ENCODE data around the gene ASB10.

The ASB10 gene

DNA sequence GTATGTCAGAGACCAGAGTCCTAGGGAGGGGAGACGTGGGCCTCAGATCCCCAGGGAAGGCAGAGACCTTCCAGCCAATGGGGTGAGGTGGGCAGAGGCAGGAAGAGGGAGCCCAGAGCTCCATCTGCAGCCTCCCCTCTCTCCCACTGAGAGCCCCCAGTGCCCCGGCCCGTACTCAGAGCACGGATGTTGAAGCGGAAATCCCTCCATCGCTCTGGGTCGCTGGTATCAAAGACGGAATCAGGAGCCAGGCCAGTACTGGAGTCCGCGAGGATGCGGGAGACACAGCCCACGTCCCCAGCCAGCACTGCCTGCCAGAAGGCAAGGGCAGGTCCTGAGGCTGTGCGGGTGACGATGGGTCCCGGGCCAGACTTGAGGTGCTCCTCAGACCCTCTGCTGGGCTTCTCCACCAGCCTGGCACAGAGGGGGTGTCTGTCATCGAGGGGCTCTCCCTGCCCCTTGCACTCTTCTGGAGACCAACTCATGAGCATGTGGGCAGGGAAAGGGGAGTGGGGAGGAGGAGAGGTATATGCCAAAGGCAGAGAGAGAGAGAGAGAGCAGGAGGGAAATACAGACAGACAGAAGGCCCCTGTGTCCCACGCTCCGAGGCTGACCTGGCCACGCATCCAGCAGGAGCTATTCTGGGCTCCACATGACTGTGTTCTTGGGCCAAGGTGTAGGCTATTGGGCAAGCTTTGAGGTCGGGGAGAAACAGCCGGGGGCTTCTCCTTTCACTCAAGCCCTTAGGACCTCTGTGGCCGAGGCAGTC, at the start of gene ASB10:
TSS of gene ASB10 (minus strand) at position 611 of the 769 bp plus-strand sequence. CDS start at position 491, 120 bp downstream.
- no peak for DNase-seq (ENCODE audit: low spot score)

DNA sequence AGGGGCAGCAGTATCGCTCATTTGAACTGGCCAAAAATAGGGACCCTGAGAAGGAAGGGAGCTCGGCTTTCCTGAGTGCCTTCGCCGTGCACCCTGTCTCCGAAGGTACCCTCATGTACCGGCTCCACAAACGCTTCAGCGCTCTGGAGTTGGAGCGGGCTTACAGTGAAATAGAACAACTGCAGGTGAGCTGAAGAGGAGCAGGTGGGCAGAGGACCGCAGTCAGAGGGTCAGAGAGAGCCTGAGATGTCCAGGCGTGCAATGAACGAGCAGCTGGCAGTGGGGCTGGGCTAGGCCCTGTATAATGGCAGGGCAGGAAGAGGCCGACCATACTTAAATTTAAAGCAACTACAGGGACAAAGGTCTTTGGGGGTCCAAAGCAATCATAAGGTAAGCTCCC, 49.4 kb upstream of the ASB10 start:
- no peak for DNase-seq (ENCODE audit: low spot score)

GRCh38 chr7:151235091-151235787, 48.2 kb upstream of the ASB10 start:
- no peak for DNase-seq (ENCODE audit: low spot score)

- DNase-seq (ENCODE audit: low spot score), result no peak
Measured at GRCh38 chr7:151233804-151234203, 46.8 kb upstream of the ASB10 start.

DNA sequence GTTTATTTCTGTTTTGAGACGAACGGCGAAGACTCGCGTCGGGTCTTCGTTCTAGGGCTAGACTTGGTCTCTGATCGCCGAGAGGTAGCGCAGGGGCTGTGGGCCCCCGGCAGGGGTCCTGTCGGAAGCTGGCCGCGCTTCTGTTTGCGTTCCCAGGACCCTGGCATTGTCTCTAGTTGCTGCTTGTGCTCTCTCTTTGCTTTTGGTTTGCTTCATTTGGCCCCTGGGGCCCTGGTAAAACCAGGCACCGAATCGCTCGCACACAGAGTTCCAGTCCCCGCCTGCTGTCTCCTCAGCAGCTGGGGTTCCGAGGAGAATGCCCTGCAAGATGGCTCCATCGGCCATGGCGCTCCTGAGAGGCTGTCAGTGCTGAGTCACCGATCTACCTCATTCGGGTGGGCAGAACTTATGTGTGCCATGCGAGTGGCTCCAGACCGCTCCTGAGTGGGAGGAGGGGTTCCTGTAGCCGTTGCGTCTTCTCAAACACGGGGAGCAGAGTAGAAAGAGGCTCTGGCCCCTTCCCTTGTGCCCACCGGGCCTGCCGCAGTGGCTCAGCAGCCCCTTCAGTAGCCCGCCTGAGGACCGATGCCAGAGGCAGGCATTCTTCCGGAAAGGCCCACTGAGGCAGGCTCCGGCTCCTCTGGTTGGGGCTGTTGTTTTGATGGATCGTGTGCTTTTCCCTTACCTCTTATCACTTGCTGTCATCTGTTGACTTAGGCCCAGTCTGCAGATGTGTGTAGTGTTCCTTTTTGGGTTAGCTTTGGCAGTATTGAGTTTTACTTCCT, 46.1 kb upstream of the ASB10 start:
- DNase-seq (ENCODE audit: low spot score), result no peak

DNA sequence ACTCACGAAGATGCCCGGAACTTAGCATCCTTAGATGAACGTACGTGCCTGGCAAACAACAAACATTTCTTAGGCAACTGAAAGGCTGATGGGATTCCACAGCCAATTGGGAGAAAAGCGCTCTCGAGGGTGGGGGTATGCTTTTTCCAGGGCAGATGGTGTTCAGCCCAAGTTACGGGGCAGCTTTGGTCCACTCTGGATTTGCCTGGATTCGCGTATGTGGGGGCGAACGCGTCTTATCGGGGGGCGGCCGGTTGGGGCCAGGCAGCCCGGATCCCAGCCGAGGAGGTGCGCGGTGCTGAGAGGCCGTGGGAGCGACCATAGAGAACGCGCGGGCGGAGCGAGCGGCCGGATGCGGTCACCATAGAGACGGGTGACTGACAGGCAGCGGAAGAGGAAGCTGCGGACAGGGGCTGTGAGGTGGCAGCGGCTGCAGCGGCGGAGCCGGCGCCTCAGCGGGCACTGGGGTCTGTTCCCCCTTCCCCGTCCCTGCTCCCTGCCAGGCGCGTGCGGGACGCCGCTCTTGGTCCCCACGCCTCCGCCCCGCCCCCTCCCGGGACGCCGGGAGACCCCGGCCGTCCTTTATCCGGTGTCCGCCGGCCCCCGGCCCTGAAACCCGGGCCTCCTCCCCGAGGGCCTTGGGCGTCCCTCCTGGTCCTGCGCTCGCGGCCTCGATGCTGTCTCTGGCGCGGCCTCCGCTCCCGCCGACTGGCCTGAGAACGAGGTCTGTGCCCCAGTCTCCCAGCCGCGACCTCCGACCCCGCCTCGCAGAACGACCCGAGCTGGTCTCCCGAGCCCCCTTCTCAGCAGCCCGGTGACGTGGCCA, 45.3 kb upstream of the ASB10 start, which contains the start of gene CHPF2:
TSS of gene CHPF2 (plus strand) at position 393 of the 826 bp plus-strand sequence. CDS start 1,529 bp downstream, outside the sequence.
- DNase-seq (ENCODE audit: low spot score), result peak; percentile 85

DNA sequence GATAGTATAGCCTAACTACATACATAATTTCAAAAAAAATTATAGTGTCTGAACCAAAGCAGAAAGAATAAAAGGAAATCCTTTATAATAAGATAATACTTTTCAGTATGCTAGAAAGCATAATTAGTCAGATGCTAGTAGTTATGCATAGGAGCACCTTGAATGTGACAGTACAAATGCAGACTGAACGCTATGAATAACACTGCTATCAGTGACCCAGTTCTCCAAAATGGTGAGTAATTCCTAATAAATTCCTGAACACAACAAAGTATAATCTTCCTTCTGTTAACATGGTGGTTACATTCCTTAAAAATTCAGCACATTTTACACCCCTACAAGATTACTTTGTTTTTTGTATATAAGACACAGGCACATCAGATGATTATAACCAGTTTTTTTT, 44.0 kb upstream of the ASB10 start:
- DNase-seq (ENCODE audit: low spot score), result no peak

DNA sequence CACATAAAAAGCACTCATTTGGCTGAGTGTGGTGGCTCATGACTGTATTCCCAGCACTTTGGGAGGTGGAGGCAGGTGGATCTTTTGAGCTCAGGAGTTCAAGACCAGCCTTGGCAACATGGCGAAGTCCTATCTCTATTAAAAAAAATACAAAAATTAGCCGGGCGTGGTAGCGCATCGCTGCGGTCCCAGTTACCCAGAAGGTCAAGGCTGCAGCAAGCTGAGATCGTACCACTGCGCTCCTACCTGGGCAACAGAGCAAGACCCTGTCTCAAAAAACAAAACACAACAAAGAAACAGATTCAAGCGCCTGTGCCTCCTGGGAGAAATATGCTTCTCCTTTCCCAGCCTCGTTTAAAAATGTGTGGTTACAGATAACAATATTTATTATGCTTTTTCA, 42.2 kb upstream of the ASB10 start:
- no peak for DNase-seq (ENCODE audit: low spot score)

- no peak for DNase-seq (ENCODE audit: low spot score)
Measured at GRCh38 chr7:151228024-151228866, 41.2 kb upstream of the ASB10 start.

- peak; percentile 98 for DNase-seq (ENCODE audit: low spot score)
Measured at GRCh38 chr7:151226875-151227782, 40.1 kb upstream of the ASB10 start, which contains the start of gene ABCF2. Gene ABCF2, minus strand, starts transcription at chr7:151227205. Its CDS starts 747 bp downstream, at chr7:151226458.

- no peak for DNase-seq (ENCODE audit: low spot score)
Measured at GRCh38 chr7:151226560-151226874, 39.5 kb upstream of the ASB10 start.

DNA sequence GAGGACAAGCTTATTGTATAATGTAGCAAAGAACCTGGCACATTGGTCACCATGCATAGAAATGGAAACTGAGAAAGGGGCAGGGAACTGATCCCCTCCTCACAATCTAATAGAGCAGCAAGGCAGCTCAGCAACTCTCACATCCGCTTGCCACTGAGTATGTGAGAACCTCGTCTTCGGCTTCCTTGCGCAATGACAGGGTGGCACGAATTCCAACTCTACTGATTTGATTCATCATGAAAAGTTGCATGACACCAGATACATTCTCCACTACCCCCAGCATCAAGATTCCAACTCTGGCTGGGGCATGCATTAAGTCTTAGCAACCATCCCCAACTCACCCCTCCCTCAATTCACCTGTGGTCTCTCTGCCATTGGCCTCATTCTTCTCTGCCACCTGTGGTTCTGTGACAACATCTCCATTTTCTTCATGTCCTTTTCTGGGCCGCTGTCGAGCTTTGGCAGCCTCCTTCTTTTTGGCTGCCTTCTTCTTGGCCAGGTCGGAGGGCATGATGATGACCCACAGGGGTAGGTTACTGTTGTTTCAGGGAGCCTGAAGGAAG, 39.0 kb upstream of the ASB10 start:
- no peak for DNase-seq (ENCODE audit: low spot score)

- DNase-seq (ENCODE audit: low spot score), result no peak
Measured at GRCh38 chr7:151223728-151224127, 36.7 kb upstream of the ASB10 start.

DNA sequence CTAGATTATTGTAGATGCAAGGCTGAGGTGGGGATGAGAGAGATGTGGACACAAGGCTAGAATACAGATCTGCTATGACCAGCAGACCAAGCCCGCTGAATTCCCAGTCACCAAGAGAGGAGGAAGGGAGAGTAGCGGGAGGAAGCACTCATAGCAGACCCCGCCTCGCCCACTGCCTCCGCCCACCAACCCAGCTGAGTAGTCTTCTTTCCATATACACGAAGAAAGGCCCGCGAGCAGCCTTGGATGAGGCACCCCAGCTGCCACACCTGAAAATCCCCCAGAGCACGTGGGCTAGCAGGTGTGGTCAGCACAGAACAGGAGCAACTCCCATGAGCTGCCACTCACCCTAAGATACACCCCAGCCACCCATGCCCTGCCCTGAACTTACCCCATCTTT, 31.1 kb upstream of the ASB10 start:
- no peak for DNase-seq (ENCODE audit: low spot score)

- DNase-seq (ENCODE audit: low spot score), result no peak
Measured at GRCh38 chr7:151215396-151215795, 28.3 kb upstream of the ASB10 start.

GRCh38 chr7:151213826-151214225, 26.8 kb upstream of the ASB10 start:
- DNase-seq (ENCODE audit: low spot score), result no peak

DNA sequence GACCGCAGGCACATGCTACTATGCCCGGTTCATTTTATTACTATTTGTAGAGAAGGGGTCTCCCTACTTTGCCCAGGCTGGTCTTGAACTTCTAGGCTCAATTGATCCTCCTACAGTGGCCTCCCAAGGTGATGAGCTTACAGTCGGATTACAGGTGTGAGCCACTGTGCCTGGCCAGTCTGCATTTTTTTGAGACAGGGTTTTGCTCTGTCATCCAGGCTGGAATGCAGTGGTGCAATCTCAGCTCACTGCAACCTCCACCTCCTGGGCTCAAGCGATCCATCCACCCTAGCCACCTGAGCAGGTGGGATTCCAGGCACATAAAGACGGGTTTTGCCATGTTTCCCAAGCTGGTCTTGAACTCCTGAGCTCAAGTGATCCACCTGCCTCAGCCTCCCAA, 25.6 kb upstream of the ASB10 start:
- DNase-seq (ENCODE audit: low spot score), result no peak

DNA sequence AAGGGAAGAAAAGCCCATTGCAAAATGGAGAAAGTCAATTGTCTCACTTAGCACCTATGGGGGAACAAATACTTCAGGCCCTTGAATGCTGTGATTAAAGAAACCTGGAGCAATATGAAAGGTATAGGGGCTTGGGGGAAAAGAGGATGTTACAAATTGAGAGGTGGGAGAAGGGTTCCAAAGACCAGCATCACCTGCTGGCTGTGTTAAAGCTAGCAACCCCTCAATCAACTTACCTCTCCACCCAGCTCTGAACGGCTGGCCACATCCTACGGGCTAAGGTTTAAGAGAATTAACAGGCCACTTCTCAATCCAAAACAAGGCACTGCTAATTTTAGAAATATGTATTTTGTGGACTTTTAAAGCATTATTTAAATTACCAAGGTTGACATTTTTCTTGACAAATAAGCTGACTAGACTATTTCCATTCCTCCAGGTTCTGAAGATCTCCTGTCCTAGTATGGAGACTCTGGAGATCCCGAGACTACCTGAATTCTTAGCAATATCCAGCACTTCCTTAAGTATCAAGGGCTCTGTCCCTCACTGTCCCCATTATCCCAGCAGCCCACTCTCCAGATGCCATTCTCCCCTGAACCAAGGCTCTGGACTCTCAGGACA, 24.2 kb upstream of the ASB10 start:
- no peak for DNase-seq (ENCODE audit: low spot score)

Measured in putamen (tissue), 1 donor.